ENCODE measurements around the gene DLG2.

DNA sequence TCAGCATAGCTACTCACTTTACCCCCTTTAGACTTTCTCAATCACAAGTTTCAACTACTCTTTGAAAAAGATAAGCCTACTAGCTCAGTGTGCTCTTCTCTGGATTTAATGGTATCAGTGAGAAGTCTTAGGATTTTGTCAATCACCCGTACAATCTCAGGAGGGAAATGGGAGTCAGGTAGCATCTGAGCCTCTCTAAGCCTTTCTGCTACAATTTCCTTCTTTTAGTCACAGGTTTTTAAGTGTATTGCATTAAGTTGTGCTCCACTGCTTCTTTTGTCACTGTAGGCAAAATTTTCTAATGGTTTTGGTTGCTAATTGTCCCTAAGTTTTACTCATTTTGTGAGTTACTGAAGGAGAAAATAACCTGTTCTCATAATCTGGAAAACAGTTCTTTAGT, 1582.4 kb downstream of the DLG2 start:
- TF ChIP-seq CTCF (IDR thresholded peaks at IDR 0.05; ENCODE audit: insufficient read depth, low read depth, low read length): no peak
- TF ChIP-seq EZH2 (IDR thresholded peaks at IDR 0.05; ENCODE audit: insufficient read depth, low read length): no peak
